Measurements from ENCODE around the gene GRIA4. TPM values are rescaled to one million over a fixed set of nuclear protein-coding genes. Genes with fewer than 3 reads are reported as not detected.
A peak's percentile ranks its signal among the peaks of the same experiment; 100 is the strongest.

GRIA4 gene
- total and polyA plus RNA-seq, 2 experiments from 2014 or later: 1.3 to 3.7 TPM

GRCh38 chr11:105923807-105924206, 313.9 kb downstream of the GRIA4 start:
- H3K9me3 ChIP-seq (ENCODE audit: low read depth): no peaks in the 10 kb centered on the region
- H3K36me3 ChIP-seq (replicated peaks; ENCODE audit: insufficient read depth, low read depth): no peaks in the 10 kb centered on the region
- no peaks in the 10 kb centered on the region for H3K4me1 ChIP-seq (ENCODE audit: insufficient read depth)
- DNase-seq (ENCODE audit: low spot score): no peak
- no peaks in the 10 kb centered on the region for H3K79me2 ChIP-seq
- H3K4me3 ChIP-seq: no peak overlapping the region
- H3K4me2 ChIP-seq: peak overlapping the region; percentile 34
- H3K27me3 ChIP-seq: no peaks in the 10 kb centered on the region
- H4K20me1 ChIP-seq (ENCODE audit: insufficient read depth, poor library complexity, severe bottlenecking): no peaks in the 10 kb centered on the region
- no peaks in the 10 kb centered on the region for H3K9me2 ChIP-seq (replicated peaks; ENCODE audit: insufficient read depth)
- no peak for TF ChIP-seq CTCF (IDR thresholded peaks at IDR 0.05; ENCODE audit: poor library complexity)
- TF ChIP-seq EZH2phosphoT487 (IDR thresholded peaks at IDR 0.05; ENCODE audit: low read depth, severe bottlenecking, unreplicated experiment): no peak
- no peak for TF ChIP-seq EZH2 (IDR thresholded peaks at IDR 0.05; ENCODE audit: borderline replicate concordance)
- WGBS (ENCODE audit: low lambda C conversion rate, missing lambda C conversion rate): 69% methylated on average over 3 of the region's 3 CpGs
- H3K27ac ChIP-seq: no peak overlapping the region
- no peak overlapping the region for H2AFZ ChIP-seq

- Histone ChIP-seq H3K79me2 (no peaks in the 10 kb centered on the region), H3K9me3 (ENCODE audit: low read depth) (no peaks in the 10 kb centered on the region), H4K20me1 (ENCODE audit: insufficient read depth, poor library complexity, severe bottlenecking) (no peaks in the 10 kb centered on the region), H3K4me1 (ENCODE audit: insufficient read depth) (peaks cover 4% of the 10 kb centered on the region), H3K27me3 (no peaks in the 10 kb centered on the region), H2AFZ (no peak overlapping the region), H3K27ac (no peak overlapping the region), H3K9me2 (replicated peaks; ENCODE audit: insufficient read depth) (no peaks in the 10 kb centered on the region), H3K4me3 (no peak overlapping the region), H3K36me3 (replicated peaks; ENCODE audit: insufficient read depth, low read depth) (no peaks in the 10 kb centered on the region), H3K4me2 (peak overlapping the region; percentile 10)
- WGBS (ENCODE audit: low lambda C conversion rate, missing lambda C conversion rate): 51% methylated on average over 3 of the region's 3 CpGs
- TF ChIP-seq EZH2phosphoT487 (IDR thresholded peaks at IDR 0.05; ENCODE audit: low read depth, severe bottlenecking, unreplicated experiment) (no peak), CTCF (IDR thresholded peaks at IDR 0.05; ENCODE audit: poor library complexity) (no peak), EZH2 (IDR thresholded peaks at IDR 0.05; ENCODE audit: borderline replicate concordance) (no peak)
- DNase-seq (ENCODE audit: low spot score): no peak
These were observed 319.4 kb downstream of the GRIA4 start for GRCh38 chr11:105929084-105929955.

- WGBS (ENCODE audit: low lambda C conversion rate, missing lambda C conversion rate): 86% methylated on average over 6 of the region's 6 CpGs
- Histone ChIP-seq H3K4me3 (no peak overlapping the region), H3K4me2 (no peak overlapping the region), H3K79me2 (no peaks in the 10 kb centered on the region), H3K9me2 (replicated peaks; ENCODE audit: insufficient read depth) (no peaks in the 10 kb centered on the region), H3K4me1 (ENCODE audit: insufficient read depth) (peaks cover 24% of the 10 kb centered on the region), H3K27me3 (no peaks in the 10 kb centered on the region), H2AFZ (no peak overlapping the region), H3K9me3 (ENCODE audit: low read depth) (no peaks in the 10 kb centered on the region), H3K27ac (no peak overlapping the region), H3K36me3 (replicated peaks; ENCODE audit: insufficient read depth, low read depth) (no peaks in the 10 kb centered on the region), H4K20me1 (ENCODE audit: insufficient read depth, poor library complexity, severe bottlenecking) (no peaks in the 10 kb centered on the region)
- no peak for DNase-seq (ENCODE audit: low spot score)
- TF ChIP-seq EZH2phosphoT487 (IDR thresholded peaks at IDR 0.05; ENCODE audit: low read depth, severe bottlenecking, unreplicated experiment): no peak
- no peak for TF ChIP-seq CTCF (IDR thresholded peaks at IDR 0.05; ENCODE audit: poor library complexity)
- TF ChIP-seq EZH2 (IDR thresholded peaks at IDR 0.05; ENCODE audit: borderline replicate concordance): no peak
These were observed 323.8 kb downstream of the GRIA4 start for GRCh38 chr11:105933695-105934094.
